GM11168 (cell line): ENCODE measurements around the gene LATS2.

Source experiments
- in situ Hi-C: fragments of 300-500 bp; cut with MboI; formaldehyde crosslinking; loops from one replicate; pipeline ENCODE4 v1.12.0; 2022; ENCODE audit warnings: low sequenced_read_pairs; ENCODE audit not compliant: unreplicated experiment

LATS2 gene

DNA sequence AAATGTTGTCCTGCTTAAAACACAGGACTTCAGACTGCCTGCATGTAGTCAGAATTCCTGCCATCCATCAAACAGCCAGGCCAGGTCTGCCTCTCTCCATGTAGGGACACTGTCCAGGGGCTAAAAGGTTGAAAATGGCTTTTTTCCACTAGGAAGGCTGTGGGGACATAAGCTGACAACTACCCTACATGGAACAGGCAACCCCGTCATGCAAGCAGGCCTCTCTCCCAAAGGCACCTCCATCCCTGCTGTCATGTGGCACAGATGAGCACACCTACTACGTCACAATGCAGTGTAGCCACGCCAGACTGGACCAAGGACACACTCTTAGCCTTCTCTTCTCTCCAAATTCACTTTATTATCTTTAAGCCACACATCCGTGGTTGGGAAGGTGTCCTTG lies 40.8 kb downstream of the LATS2 start:
- in situ Hi-C loops: no loop called here

DNA sequence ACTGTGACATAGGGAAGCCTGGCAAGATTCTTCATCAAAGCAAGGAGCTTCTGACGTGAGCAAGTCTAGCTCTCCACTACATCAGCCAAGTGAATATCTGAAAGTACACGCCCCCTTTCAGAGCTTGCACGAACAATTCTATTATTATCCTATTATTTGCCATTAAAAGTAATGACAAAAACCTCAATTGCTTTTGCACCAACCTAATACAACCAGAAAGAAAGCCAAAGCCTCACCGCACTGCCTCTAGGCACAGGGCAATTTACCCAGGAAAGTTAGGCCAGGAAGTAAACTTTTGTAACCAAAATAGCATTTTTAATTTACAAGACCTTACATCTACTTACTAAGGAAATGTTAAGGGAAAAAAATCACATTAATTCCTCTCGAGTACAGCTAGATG lies 41.2 kb downstream of the LATS2 start:
- in situ Hi-C loops: no loop called here

- in situ Hi-C loops: no loop called here
Measured at GRCh38 chr13:21018220-21018619, 43.2 kb downstream of the LATS2 start.

- in situ Hi-C loops: no loop called here
Measured at GRCh38 chr13:21016487-21016886, 44.9 kb downstream of the LATS2 start.

DNA sequence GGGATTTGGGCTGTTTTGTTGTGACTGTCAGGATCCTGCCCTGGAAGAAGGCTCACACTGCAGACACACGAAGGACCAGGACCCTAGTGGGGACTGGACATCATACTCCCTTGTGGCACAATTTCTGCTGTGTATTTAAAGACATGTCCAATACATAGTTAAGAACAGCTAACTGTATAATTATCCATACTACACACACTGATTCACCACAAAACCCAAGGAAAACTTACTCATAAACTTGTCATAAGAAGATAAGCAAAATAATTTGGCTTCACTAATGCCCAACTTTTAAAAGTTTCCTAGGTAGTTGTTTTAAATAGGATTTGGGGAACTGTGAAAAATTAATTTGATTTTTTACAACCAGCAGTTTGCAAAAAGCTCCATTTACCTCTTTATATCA lies 46.1 kb downstream of the LATS2 start:
- in situ Hi-C loops: no loop called here

GRCh38 chr13:21014502-21015170 lies 46.8 kb downstream of the LATS2 start:
- in situ Hi-C loops: no loop called here

GRCh38 chr13:21014139-21014501 lies 47.3 kb downstream of the LATS2 start:
- in situ Hi-C loops: no loop called here

GRCh38 chr13:21013682-21014038 lies 47.7 kb downstream of the LATS2 start:
- in situ Hi-C loops: no loop called here

GRCh38 chr13:21012841-21013681 lies 48.3 kb downstream of the LATS2 start:
- in situ Hi-C loops: no loop called here

DNA sequence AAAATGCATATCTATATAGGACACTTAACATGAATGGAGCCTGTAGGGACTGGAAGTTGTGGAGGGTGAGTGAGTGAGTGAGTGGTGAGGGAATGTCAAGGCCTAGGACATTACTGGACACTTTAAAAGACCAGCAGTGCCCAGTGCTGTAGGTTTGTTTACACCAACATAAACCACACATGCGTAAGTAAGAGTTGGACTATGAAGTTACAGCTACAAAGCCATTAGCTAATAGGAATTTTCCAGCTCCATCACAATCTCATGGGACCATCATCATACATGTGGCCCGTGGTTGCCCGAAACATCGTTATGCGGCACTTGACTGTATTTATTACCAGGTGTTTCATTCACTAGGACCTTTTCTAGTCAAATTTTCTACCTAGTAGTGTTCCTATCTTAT lies 49.2 kb downstream of the LATS2 start:
- in situ Hi-C loops: no loop called here

DNA sequence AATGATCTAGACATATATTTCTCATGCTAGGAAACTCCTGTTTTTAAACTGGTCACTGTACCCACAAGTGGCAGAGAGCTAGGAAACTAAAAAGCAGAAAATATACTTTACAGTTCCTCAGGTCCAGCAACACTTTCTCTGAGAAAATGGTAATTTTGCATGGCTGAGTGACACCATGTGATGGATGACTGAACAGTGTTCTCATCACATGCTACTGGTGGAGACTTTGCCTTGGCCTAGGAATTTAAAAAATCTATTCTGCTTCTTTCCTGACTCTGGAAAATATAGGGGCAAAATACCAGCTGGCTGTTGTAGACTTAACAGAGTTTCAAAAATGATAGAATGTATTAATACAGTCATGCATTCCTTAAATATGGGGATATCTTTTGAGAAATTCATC lies 50.0 kb downstream of the LATS2 start:
- in situ Hi-C loops: no loop called here

DNA sequence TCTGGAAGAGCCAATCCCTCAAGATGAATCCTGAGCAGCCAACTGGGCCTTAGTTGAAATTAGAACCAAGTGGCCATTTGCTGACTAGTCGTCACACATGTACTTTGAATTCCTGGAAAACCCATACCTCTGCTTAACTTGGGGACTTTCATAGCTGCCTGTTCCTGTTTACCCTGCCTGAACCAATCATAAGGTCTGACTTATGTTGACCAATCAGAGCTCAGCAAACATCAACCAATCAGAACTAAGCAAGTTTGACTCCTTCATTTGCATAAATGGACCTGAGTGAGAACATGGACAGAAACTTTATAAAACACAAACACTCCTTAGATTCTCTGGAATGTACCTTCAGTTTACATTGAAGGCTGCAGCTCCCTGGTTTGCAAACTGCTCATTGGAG lies 50.8 kb downstream of the LATS2 start:
- in situ Hi-C loops: no loop called here

DNA sequence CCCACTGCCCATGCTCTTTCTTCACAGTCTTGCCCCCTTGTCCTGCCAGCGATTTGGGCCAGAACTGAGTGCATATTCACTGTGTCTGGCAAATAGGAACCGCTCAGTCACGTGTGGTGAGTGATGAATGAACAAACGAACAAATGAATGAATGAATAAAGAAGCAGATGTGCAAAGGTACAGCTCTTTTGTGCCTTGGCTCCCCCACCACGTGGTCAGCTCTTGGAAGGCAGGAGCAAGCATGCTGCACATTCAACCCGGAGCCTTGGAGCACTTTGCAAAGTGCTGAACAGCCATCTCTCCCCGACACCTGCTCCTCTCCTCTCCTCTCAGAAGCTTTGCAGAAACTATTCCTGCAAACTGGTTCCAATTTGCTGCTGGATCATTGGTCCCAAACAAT lies 52.4 kb downstream of the LATS2 start:
- in situ Hi-C loops: no loop called here

- in situ Hi-C loops: no loop called here
Measured at GRCh38 chr13:21008026-21008425, 53.4 kb downstream of the LATS2 start.

DNA sequence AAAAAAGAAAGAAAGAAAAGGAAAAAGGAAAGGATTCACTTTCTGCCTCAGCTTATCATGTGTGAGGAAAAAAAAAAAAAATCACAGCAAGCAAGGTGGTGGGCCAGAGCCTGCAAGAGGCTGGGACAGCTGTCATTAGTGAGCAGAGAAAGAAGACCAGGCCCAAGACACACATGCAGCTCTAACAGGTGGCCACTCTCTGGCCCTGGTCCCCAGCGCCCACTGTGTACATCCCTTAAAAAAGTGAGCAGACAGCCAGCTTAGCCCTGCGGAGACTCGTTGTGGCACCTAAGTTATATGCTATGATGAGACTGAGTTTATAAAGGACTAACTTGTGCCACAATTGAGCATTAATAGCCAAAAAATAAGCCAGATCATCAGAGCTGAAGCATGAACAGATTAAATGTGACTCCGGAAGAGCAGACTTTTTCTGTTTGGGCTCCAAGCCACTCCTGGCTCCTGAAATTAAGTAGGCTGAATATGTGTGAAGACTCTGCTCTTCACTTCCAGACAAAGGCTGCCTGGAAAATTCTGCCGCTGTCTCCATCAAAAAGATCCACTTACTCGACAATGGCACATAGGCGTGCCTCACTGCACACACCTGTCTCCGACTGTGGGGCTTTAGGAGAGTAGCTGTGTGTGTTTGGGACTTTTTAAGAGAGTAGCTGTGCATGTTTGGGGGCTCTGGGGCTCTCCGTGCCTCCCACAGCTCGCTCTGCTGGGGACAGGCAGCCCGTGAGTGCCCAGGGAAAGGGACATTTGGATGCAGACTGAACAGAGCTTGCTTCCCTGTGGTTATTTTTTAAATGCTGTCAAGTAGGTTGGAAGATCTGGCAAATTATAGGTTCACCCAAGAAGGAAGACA lies 55.0 kb downstream of the LATS2 start:
- in situ Hi-C loops: no loop called here

DNA sequence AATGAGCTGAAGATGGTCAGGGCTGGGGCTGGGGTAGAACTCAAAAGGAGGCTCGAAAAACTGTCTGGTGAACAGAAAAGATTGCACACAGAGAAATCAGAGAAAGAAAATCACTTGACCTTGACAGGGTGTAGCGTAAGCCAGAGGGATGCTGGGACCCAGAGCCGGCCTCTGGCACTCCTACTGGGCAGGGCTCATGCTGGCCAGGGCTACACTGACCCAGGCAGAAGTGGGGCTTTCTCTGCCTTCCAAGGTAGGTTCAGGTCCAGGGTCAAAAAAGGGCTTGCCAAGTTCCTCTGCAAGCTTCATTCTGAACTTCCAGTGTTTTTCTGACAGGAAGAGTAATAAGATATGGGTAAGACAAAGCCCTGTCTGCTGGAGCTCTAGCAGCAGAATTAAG lies 56.2 kb downstream of the LATS2 start:
- in situ Hi-C loops: no loop called here

DNA sequence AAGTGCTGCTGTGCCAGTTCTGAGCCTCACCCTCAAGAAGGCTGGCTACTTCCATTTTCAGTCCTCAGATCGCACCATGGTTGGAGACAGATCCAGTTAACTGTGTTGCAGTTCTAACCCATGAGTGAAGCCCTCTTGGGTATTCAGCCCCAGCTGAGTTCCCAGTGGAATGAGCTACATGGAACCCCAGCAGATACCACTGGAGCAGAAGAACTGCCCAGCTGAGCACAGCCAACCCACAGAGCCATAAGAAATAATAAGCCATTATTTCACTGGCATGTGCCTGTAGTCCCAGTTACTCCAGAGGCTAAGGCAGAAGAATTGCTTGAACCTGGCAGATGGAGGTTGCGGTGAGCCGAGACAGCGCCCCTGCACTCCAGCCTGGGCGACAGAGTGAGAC lies 59.9 kb downstream of the LATS2 start:
- in situ Hi-C loops: no loop called here

DNA sequence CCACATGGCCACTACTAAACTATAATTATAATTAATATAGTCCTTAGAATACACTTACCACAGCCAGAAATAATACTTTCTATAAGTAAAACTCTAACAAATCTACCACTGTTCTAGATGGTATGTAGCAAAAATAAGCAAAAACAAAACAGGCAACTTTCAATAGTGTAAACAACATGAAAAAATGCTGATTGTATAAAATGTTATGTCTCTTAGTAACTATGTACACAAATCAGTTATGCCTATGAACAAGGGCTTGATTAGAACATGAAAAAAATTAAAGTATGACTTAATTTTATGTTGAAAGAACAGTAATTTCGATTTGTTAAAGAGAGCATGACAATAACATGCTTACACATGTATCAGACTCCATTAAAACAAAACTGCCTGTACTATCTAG lies 60.7 kb downstream of the LATS2 start:
- in situ Hi-C loops: no loop called here

DNA sequence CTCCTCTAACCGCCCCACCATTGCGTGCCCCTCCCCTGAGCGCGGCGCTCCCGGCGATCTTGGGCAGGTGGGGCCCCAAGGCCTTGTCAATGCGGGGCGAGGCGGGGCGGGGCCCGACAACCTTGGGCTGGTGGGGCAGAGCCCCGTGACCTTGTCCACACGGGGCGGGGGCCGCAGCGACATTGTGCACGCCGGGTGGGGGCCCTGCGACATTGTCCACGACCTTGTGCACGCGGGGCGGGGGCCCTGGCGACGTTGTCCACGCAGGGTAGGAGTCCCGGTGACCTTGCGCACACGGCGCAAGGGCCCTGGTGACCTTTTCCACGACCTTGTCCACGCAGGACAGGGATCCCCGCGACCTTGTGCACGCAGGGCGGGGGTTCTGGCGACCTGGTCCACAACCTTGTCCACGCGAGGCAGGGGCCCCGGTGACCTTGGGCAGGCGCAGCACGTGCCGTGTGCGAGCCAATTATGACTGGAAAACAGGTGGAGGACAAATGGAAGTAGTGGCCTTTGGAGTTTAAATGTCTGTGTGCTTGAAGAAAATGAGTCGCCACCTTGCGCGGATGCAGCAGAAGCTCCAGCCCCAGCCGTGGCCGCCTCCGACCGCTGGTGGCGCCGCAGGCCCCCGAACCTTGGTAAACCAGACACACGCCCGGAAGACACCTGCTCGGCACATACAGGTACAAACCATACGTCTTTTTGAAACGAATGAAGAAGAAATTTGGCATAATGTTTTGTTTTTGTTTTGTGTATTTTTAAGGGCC lies 62.6 kb downstream of the LATS2 start:
- in situ Hi-C loops: no loop called here
